ENCODE measurements around the gene ZBTB7C. TPM values are rescaled to one million over a fixed set of nuclear protein-coding genes. Genes with fewer than 3 reads are reported as not detected.

ZBTB7C gene
- total RNA-seq, 1 experiment from 2014 or later, result 0.33 TPM

DNA sequence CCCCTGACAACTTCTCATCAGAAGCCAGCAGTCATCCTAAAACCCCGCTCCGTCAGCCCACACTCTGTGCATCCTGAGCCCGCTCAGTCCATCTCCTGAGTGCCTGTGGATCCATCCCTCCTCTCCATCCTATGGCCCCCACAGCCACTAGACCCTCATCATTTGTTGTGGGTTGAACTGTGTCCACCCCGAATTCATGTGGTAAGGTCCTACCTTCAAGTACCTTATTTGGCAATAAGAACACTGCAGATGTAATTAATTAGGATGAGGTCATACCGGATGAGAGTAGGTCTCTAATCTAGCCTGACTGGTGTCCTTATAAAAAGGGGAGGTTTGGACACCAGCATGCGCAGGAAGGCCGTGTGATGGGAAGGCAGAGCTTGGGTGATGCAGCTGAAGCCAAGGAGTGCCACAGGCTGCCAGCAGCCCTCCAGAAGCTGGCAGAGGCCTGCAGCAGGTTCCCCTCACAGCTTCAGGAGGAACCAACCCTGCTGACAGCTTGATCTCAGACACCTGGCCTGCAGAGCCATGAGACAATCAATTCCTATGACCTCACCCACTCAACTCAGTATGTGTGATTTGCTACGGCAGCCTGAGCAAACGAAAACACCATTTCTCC, 192.4 kb downstream of the ZBTB7C start:
- H4K91ac ChIP-seq (ENCODE audit: insufficient read length, low read depth, low read length), result no peak overlapping the region
- H3K4me3 Mint-ChIP-seq, result no peak overlapping the region
- no peak overlapping the region for H3K27ac Mint-ChIP-seq
- H2BK20ac ChIP-seq (ENCODE audit: low read depth, low read length, poor library complexity, severe bottlenecking), result no peak overlapping the region
- H3K14ac ChIP-seq (ENCODE audit: insufficient read depth, low read length), result no peak overlapping the region; the same call in 1 of the 2 replicates
- no peak overlapping the region for H4K8ac ChIP-seq (replicated peaks; ENCODE audit: insufficient read length, low read depth, low read length)
- H3K23ac ChIP-seq (ENCODE audit: insufficient read length, low read depth, low read length), result no peak overlapping the region
- peaks cover 16 to 21% of the 10 kb centered on the region in 2 experiments for H3K4me1 Mint-ChIP-seq
- H3K4me2 ChIP-seq (ENCODE audit: insufficient read depth, insufficient read length, low read length), result no peak overlapping the region
- H3K18ac ChIP-seq (ENCODE audit: insufficient read length, low read depth, low read length), result no peak overlapping the region
- H2BK5ac ChIP-seq (ENCODE audit: insufficient read length, low read length), result no peak overlapping the region
- no peaks in the 10 kb centered on the region for H3K23me2 ChIP-seq (ENCODE audit: insufficient read length, low read depth, low read length, poor library complexity, severe bottlenecking)
- no peak overlapping the region for H4K5ac ChIP-seq (ENCODE audit: insufficient read length, low read depth, low read length)
- WGBS (ENCODE audit: extremely low coverage, insufficient read length, low lambda C conversion rate), result no CpG with 5 or more reads among the region's 9 CpGs
- no peak overlapping the region for H2BK12ac ChIP-seq (ENCODE audit: insufficient read length, low read depth, low read length)
- no peaks in the 10 kb centered on the region for H3K4me1 ChIP-seq (ENCODE audit: insufficient read depth, low read length)
- no peaks in the 10 kb centered on the region for H3K79me2 ChIP-seq (ENCODE audit: insufficient read depth, low read length)
- H3K9me3 ChIP-seq (ENCODE audit: control insufficient read depth, low read depth, low read length), result no peaks in the 10 kb centered on the region
- H2AFZ ChIP-seq (ENCODE audit: low read length), result no peak overlapping the region
- no peak overlapping the region for H2AK5ac ChIP-seq (ENCODE audit: insufficient read length, low read length)
- TF ChIP-seq, protein P1, sequence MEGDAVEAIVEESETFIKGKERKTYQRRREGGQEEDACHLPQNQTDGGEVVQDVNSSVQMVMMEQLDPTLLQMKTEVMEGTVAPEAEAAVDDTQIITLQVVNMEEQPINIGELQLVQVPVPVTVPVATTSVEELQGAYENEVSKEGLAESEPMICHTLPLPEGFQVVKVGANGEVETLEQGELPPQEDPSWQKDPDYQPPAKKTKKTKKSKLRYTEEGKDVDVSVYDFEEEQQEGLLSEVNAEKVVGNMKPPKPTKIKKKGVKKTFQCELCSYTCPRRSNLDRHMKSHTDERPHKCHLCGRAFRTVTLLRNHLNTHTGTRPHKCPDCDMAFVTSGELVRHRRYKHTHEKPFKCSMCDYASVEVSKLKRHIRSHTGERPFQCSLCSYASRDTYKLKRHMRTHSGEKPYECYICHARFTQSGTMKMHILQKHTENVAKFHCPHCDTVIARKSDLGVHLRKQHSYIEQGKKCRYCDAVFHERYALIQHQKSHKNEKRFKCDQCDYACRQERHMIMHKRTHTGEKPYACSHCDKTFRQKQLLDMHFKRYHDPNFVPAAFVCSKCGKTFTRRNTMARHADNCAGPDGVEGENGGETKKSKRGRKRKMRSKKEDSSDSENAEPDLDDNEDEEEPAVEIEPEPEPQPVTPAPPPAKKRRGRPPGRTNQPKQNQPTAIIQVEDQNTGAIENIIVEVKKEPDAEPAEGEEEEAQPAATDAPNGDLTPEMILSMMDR (conservative IDR thresholded peaks at IDR 0.05), result no peak
- H3K79me1 ChIP-seq (ENCODE audit: insufficient read depth, low read depth, low read length, poor library complexity, severe bottlenecking), result no peaks in the 10 kb centered on the region
- H3K27me3 ChIP-seq (ENCODE audit: insufficient read depth, low read length), result no peaks in the 10 kb centered on the region
- H4K20me1 ChIP-seq (ENCODE audit: control insufficient read depth, insufficient read depth, insufficient read length), result peaks cover 4% of the 10 kb centered on the region
- H3K4ac ChIP-seq (ENCODE audit: low read depth, low read length), result no peak overlapping the region
- H3K27me3 Mint-ChIP-seq (ENCODE audit: low read depth), result peaks cover 7% of the 10 kb centered on the region
- peaks cover 16 to 17% of the 10 kb centered on the region in 2 experiments for H3K9me3 Mint-ChIP-seq
- no peak overlapping the region for H3T11ph ChIP-seq (ENCODE audit: low read length)
- no peak overlapping the region for H3K27ac ChIP-seq (ENCODE audit: insufficient read length, low read depth, low read length)
- H2BK120ac ChIP-seq (ENCODE audit: low read depth, low read length, poor library complexity, severe bottlenecking), result no peak overlapping the region
- no peak overlapping the region for H2BK15ac ChIP-seq (ENCODE audit: low read depth, low read length)
- H3K9ac ChIP-seq (ENCODE audit: extremely low read depth, insufficient read length, low read length), result no peak overlapping the region
- no peak overlapping the region for H3K56ac ChIP-seq (ENCODE audit: insufficient read length, low read depth, low read length)
- no peak for DNase-seq
- peaks cover 4 to 18% (median 6%) of the 10 kb centered on the region in 3 experiments; a peak in 6 of 7 replicates for H3K36me3 Mint-ChIP-seq (ENCODE audit: insufficient read depth in 1 of 3, low read depth in 3 of 3)

Data from H9 (cell line).